ENCODE data around the gene PDZD11.

DNA sequence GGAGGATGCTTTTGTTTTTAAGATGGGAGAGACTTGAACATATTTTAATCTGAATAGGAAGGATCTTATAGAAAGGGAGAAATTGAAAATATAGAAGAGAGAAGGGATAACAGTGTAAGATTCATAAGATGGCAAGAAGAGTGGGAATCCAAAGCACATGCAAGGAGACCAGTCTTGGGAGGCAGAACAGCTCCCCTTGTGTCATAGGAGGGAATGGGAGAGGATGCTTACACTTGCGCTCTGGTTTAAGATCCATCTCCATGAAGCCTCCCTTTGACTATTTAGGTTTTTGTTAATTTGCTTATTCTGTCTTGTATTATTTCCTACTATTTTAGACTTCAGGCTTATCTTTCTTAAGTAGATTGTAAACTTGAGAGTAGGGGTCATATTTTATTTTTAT lies 42.9 kb upstream of the PDZD11 start:
- TF ChIP-seq, protein P1, sequence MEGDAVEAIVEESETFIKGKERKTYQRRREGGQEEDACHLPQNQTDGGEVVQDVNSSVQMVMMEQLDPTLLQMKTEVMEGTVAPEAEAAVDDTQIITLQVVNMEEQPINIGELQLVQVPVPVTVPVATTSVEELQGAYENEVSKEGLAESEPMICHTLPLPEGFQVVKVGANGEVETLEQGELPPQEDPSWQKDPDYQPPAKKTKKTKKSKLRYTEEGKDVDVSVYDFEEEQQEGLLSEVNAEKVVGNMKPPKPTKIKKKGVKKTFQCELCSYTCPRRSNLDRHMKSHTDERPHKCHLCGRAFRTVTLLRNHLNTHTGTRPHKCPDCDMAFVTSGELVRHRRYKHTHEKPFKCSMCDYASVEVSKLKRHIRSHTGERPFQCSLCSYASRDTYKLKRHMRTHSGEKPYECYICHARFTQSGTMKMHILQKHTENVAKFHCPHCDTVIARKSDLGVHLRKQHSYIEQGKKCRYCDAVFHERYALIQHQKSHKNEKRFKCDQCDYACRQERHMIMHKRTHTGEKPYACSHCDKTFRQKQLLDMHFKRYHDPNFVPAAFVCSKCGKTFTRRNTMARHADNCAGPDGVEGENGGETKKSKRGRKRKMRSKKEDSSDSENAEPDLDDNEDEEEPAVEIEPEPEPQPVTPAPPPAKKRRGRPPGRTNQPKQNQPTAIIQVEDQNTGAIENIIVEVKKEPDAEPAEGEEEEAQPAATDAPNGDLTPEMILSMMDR (IDR thresholded peaks at IDR 0.05): no peak
- no peak for TF ChIP-seq POLR2A (IDR thresholded peaks at IDR 0.05)
